Neural progenitor cell (in vitro differentiated cells): ENCODE results near the gene ALDH6A1. TPM values are rescaled to one million over a fixed set of nuclear protein-coding genes. Genes with fewer than 3 reads are reported as not detected.

Experiments
- DNase-seq: peaks from one replicate; pipeline ENCODE4 v3.0.0-alpha.2; 2016; ENCODE audit warnings: low spot score
- H2AFZ ChIP-seq: fragments of 200-600 bp; sonication (generic); replicated peaks from 2 replicates; pipeline ENCODE4 v1.6.1; 2016; ENCODE audit warnings: antibody characterized with exemption
- H3F3A ChIP-seq: fragments of 200-600 bp; sonication (generic); 2 replicates; pipeline ENCODE4 v1.6.1; 2016; ENCODE audit warnings: antibody characterized with exemption, low read depth
- H3K27ac ChIP-seq: fragments of 200-600 bp; sonication (generic); 2 replicates; pipeline ENCODE4 v1.5.1; 2016; ENCODE audit warnings: mild to moderate bottlenecking
- H3K27me3 ChIP-seq: fragments of 200-600 bp; sonication (generic); 2 replicates; pipeline ENCODE4 v1.6.1; 2016; ENCODE audit warnings: mild to moderate bottlenecking, moderate library complexity
- H3K36me3 ChIP-seq: fragments of 200-600 bp; sonication (generic); 2 replicates; pipeline ENCODE4 v1.5.1; 2016
- H3K4me1 ChIP-seq: fragments of 200-600 bp; sonication (generic); 2 replicates; pipeline ENCODE4 v1.6.1; 2016; ENCODE audit warnings: mixed run types
- H3K4me2 ChIP-seq: fragments of 200-600 bp; sonication (generic); 2 replicates; pipeline ENCODE4 v1.6.1; 2016
- H3K4me3 ChIP-seq: fragments of 200-600 bp; sonication (generic); 2 replicates; pipeline ENCODE4 v1.5.1; 2016
- H3K79me2 ChIP-seq: fragments of 200-600 bp; sonication (generic); 2 replicates; pipeline ENCODE4 v1.6.1; 2016; ENCODE audit warnings: low read depth
- H3K9ac ChIP-seq: fragments of 200-600 bp; sonication (generic); 2 replicates; pipeline ENCODE4 v1.6.1; 2016
- H3K9me3 ChIP-seq: fragments of 200-600 bp; sonication (generic); 2 replicates; pipeline ENCODE4 v1.5.1; 2016; ENCODE audit warnings: low read depth
- H4K20me1 ChIP-seq: fragments of 200-600 bp; sonication (generic); 2 replicates; pipeline ENCODE4 v1.6.1; 2016; ENCODE audit warnings: low read depth
- H3K27ac Mint-ChIP-seq: 3 replicates; pipeline ENCODE4 v1.8.0; 2021; ENCODE audit warnings: mixed read lengths
- H3K27me3 Mint-ChIP-seq: 2 replicates; pipeline ENCODE4 v1.8.0; 2022; ENCODE audit warnings: low read depth, mild to moderate bottlenecking, inconsistent platforms, moderate library complexity, mixed read lengths; ENCODE audit not compliant: insufficient read depth
- H3K36me3 Mint-ChIP-seq: 3 replicates; pipeline ENCODE4 v1.8.0; 2021; ENCODE audit warnings: mixed read lengths
- H3K4me1 Mint-ChIP-seq: 3 replicates; pipeline ENCODE4 v1.8.0; 2021; ENCODE audit warnings: mixed read lengths
- H3K4me3 Mint-ChIP-seq: 3 replicates; pipeline ENCODE4 v1.8.0; 2021; ENCODE audit warnings: mild to moderate bottlenecking, moderate library complexity, mixed read lengths
- H3K9me3 Mint-ChIP-seq: 3 replicates; pipeline ENCODE4 v1.8.0; 2020; ENCODE audit warnings: mixed read lengths
- EZH2 ChIP-seq: fragments of 200-600 bp; sonication (generic); IDR thresholded peaks from 2 replicates; pipeline ENCODE4 v1.6.1; 2017; ENCODE audit warnings: antibody characterized with exemption, mild to moderate bottlenecking, moderate library complexity
- EZH2phosphoT487 ChIP-seq: fragments of 200-600 bp; sonication (generic); IDR thresholded peaks from 2 replicates; pipeline ENCODE4 v1.6.1; 2017; ENCODE audit warnings: antibody characterized with exemption
- total RNA-seq: library from RNA; depleted of rRNA; stranded (reverse); fragments of >200 nt; gene quantifications from 2 replicates; pipeline ENCODE4 v1.2.3, GENCODE V29; 2015; ENCODE audit warnings: low replicate concordance
- TF ChIP-seq, protein P1 (sequence below): fragments of 200-600 bp; sonication (generic); IDR thresholded peaks from 2 replicates; pipeline ENCODE4 v1.5.1; 2017; ENCODE audit warnings: antibody characterized with exemption, mild to moderate bottlenecking

ALDH6A1 gene
- total RNA-seq, 1 donor from 2014 or later: 64.0 TPM

DNA sequence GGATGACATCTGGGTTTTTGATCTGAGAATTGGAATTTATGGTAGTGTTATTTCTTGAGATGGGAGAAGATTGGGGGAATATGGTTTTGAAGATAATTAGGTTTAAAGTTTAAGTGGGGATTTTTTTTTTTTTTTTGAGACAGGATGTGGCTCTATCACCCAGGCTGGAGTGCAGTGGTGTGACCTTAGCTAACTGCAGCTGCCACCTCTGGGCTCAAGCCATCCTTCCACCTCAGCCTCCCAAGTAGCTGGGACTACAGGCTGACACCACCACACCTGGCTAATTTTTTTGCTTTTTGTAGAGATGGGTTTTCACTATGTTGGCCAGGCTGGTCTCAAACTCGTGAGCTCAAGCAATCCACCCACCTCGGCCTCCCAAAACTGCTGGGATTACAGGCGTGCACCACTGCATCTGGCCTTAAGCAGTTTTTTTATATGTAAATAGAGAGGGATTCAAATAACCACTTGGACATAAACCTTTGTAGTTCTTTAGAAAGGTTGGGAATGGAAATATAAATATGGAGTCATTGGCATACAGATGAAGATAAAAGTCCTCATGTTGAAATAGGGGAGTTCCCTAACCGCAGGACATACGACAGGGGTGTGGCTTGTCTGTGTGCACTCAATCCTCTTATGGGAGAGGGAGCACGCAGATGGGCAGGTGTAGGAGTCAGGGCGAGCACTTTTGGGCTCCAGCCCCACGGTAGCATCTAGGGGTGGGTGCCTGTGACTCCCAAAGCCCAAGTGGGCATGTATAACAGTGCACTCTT lies 5.2 kb upstream of the ALDH6A1 start:
- no peak for DNase-seq
- H3K27ac Mint-ChIP-seq: no peak overlapping the region

DNA sequence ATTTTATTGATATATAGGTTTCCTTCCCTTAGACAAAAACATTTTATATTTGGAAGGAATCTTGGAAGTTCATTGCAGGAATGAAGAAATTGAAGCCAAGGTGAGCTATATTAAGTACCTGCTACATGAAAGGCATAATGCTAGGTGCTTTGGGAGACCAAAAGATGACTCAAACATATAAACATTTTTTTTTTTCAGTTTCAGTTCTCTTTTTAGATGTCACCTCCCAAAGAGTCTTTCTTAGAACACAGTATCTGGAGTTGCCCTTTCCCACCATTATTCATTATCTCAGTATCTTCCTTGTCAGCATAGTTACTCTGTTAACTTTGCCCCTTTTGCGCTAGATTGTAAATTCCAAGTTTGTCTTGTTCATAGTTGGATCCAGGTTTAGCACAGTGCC lies 1.6 kb upstream of the ALDH6A1 start:
- Mint-ChIP-seq H3K27me3 (no peaks in the 10 kb centered on the region), H3K27ac (no peak overlapping the region), H3K4me3 (peak overlapping the region; percentile 99), H3K36me3 (peaks cover 2% of the 10 kb centered on the region), H3K4me1 (peaks cover 18% of the 10 kb centered on the region), H3K9me3 (no peaks in the 10 kb centered on the region)
- Histone ChIP-seq H3K79me2 (peaks cover 90% of the 10 kb centered on the region), H3K27ac (no peak overlapping the region), H3F3A (peaks cover 14% of the 10 kb centered on the region), H3K9me3 (no peaks in the 10 kb centered on the region), H2AFZ (no peak overlapping the region), H3K4me2 (peak overlapping the region; percentile 76), H3K36me3 (no peaks in the 10 kb centered on the region), H3K27me3 (no peaks in the 10 kb centered on the region), H3K4me3 (peak overlapping the region; percentile 83), H3K9ac (peak overlapping the region; percentile 92), H3K4me1 (peaks cover 18% of the 10 kb centered on the region), H4K20me1 (peaks cover 5% of the 10 kb centered on the region)
- DNase-seq: no peak
- no peak for TF ChIP-seq EZH2phosphoT487
- TF ChIP-seq, protein P1, sequence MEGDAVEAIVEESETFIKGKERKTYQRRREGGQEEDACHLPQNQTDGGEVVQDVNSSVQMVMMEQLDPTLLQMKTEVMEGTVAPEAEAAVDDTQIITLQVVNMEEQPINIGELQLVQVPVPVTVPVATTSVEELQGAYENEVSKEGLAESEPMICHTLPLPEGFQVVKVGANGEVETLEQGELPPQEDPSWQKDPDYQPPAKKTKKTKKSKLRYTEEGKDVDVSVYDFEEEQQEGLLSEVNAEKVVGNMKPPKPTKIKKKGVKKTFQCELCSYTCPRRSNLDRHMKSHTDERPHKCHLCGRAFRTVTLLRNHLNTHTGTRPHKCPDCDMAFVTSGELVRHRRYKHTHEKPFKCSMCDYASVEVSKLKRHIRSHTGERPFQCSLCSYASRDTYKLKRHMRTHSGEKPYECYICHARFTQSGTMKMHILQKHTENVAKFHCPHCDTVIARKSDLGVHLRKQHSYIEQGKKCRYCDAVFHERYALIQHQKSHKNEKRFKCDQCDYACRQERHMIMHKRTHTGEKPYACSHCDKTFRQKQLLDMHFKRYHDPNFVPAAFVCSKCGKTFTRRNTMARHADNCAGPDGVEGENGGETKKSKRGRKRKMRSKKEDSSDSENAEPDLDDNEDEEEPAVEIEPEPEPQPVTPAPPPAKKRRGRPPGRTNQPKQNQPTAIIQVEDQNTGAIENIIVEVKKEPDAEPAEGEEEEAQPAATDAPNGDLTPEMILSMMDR: no peak
- TF ChIP-seq EZH2: no peak

More for the DNA sequence above, 5.2 kb upstream of the ALDH6A1 start:
- no peaks in the 10 kb centered on the region for H3K27me3 Mint-ChIP-seq
- no peak overlapping the region for H3K9ac ChIP-seq
- peaks cover 7% of the 10 kb centered on the region for H3K4me1 ChIP-seq
- TF ChIP-seq EZH2phosphoT487 (no peak), EZH2 (no peak)
- TF ChIP-seq, protein P1: no peak
- no peak overlapping the region for H2AFZ ChIP-seq
- no peaks in the 10 kb centered on the region for H3K9me3 Mint-ChIP-seq
- H3K9me3 ChIP-seq: no peaks in the 10 kb centered on the region
- peaks cover 7% of the 10 kb centered on the region for H3K4me1 Mint-ChIP-seq
- H3K79me2 ChIP-seq: peaks cover 59% of the 10 kb centered on the region
- H3F3A ChIP-seq: peaks cover 7% of the 10 kb centered on the region
- no peak overlapping the region for H3K27ac ChIP-seq
- peaks cover 5% of the 10 kb centered on the region for H4K20me1 ChIP-seq
- H3K4me3 ChIP-seq: no peak overlapping the region
- no peaks in the 10 kb centered on the region for H3K36me3 ChIP-seq
- no peaks in the 10 kb centered on the region for H3K27me3 ChIP-seq
- peaks cover 2% of the 10 kb centered on the region for H3K36me3 Mint-ChIP-seq
- H3K4me2 ChIP-seq: no peak overlapping the region
- H3K4me3 Mint-ChIP-seq: no peak overlapping the region

DNA sequence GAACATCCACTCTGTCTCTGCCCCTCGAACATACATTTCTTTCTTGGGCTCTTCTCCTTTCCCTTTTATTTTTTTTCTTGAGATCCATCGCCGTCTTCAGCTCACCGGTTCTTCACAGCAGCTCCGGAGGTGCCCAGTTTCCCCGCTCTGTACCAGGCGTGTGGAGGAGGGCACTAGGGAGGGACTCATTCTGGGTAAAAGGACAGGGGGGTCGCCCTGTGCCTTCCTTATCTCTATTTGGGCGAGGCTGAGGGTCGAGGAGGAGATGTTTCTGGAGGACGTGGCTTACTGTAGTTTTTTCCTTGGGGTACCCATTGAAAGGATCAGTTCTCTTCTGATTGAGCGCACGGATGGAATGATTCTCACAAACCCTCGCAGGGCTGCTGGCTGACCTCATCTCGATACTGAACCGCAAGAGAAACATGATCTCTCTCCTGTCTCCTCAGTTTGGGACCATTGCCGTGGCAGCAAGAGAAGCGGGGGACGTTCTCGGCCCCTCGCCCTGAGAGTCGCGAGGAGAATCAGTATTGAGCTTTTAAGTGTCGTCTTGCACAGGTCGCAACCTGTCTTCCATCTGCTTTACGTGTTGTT lies 889 bp upstream of the ALDH6A1 start:
- Mint-ChIP-seq H3K27ac (peak overlapping the region; percentile 96), H3K4me3 (peak overlapping the region; percentile 99), H3K36me3 (peaks cover 2% of the 10 kb centered on the region), H3K9me3 (no peaks in the 10 kb centered on the region), H3K4me1 (peaks cover 20% of the 10 kb centered on the region), H3K27me3 (no peaks in the 10 kb centered on the region)
- no peak for TF ChIP-seq EZH2phosphoT487
- TF ChIP-seq EZH2: no peak
- TF ChIP-seq, protein P1: no peak
- H3K4me1 ChIP-seq: peaks cover 18% of the 10 kb centered on the region
- H3K27ac ChIP-seq: peak overlapping the region; percentile 89
- H3K4me2 ChIP-seq: peak overlapping the region; percentile 76
- no peaks in the 10 kb centered on the region for H3K27me3 ChIP-seq
- peaks cover 5% of the 10 kb centered on the region for H4K20me1 ChIP-seq
- H3K36me3 ChIP-seq: no peaks in the 10 kb centered on the region
- H3K79me2 ChIP-seq: peaks cover 85% of the 10 kb centered on the region
- DNase-seq: peak; percentile 73
- peaks cover 14% of the 10 kb centered on the region for H3F3A ChIP-seq
- H2AFZ ChIP-seq: peak overlapping the region; percentile 86
- H3K9ac ChIP-seq: peak overlapping the region; percentile 92
- H3K4me3 ChIP-seq: peak overlapping the region; percentile 83
- no peaks in the 10 kb centered on the region for H3K9me3 ChIP-seq
